ENCODE data around the gene GGCT.

DNA sequence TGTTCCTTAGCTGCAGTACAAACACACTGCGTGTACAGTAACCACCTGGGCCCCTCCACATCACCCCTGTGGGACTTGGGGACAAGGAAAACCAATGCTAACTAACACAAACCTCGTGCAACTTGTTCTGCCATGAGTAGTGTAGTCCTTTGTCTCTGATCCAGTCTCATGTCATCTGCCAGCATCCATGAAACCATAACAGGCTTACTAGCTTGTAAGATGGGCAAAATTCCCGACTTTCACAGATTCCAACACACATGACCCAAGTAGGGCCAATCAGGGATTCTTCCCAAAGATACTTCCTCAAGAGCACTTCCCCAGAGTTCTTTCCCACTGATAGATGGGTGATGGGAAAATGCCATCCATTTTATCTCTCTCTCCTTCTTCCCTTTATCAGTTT is 48.9 kb upstream of the GGCT start:
- TF ChIP-seq, protein P1, sequence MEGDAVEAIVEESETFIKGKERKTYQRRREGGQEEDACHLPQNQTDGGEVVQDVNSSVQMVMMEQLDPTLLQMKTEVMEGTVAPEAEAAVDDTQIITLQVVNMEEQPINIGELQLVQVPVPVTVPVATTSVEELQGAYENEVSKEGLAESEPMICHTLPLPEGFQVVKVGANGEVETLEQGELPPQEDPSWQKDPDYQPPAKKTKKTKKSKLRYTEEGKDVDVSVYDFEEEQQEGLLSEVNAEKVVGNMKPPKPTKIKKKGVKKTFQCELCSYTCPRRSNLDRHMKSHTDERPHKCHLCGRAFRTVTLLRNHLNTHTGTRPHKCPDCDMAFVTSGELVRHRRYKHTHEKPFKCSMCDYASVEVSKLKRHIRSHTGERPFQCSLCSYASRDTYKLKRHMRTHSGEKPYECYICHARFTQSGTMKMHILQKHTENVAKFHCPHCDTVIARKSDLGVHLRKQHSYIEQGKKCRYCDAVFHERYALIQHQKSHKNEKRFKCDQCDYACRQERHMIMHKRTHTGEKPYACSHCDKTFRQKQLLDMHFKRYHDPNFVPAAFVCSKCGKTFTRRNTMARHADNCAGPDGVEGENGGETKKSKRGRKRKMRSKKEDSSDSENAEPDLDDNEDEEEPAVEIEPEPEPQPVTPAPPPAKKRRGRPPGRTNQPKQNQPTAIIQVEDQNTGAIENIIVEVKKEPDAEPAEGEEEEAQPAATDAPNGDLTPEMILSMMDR (tag by site-specific recombination; IDR thresholded peaks at IDR 0.05), result no peak
- TF ChIP-seq ZNF571 (tag by site-specific recombination; IDR thresholded peaks at IDR 0.05), result no peak
- TF ChIP-seq ZNF777 (tag by site-specific recombination; IDR thresholded peaks at IDR 0.05; ENCODE audit: borderline replicate concordance), result no peak
- TF ChIP-seq ZBTB7A (tag by site-specific recombination; IDR thresholded peaks at IDR 0.05; ENCODE audit: low read depth), result no peak
- no peak for TF ChIP-seq MZF1 (tag by site-specific recombination; IDR thresholded peaks at IDR 0.05; ENCODE audit: borderline replicate concordance)
- TF ChIP-seq ZNF24 (tag by site-specific recombination; IDR thresholded peaks at IDR 0.05), result no peak
- TF ChIP-seq ZNF274 (IDR thresholded peaks at IDR 0.05; ENCODE audit: low read length), result no peak
- no peak for TF ChIP-seq ZNF274 (tag by site-specific recombination; IDR thresholded peaks at IDR 0.05; ENCODE audit: borderline replicate concordance)
